Measurements from ENCODE around the gene COL5A2.

GRCh38 chr2:189151906-189152305 lies 27.7 kb downstream of the COL5A2 start:
- TF ChIP-seq XRCC5 (IDR thresholded peaks at IDR 0.05; ENCODE audit: low read depth, low read length): no peak
- no peak for TF ChIP-seq ZNF699 (CRISPR knock-in tag; IDR thresholded peaks at IDR 0.05; ENCODE audit: insufficient replicate concordance)
